Activated CD8-positive, alpha-beta T cell treated with anti-CD3 and anti-CD28 coated beads, Interleukin-2, amount 10 ng/mL, durations not matched to agents 7 days and 5 days (primary cell): Measurements from ENCODE around the gene PPP6R3. TPM values are rescaled to one million over a fixed set of nuclear protein-coding genes. Genes with fewer than 3 reads are reported as not detected.

Experiments used
- ATAC-seq: fragments of 150-1000 bp; cut with Tn5 transposase; one replicate; pipeline ENCODE4 v1.10.0; 2021; ENCODE audit warnings: moderate library complexity
- CTCF ChIA-PET: fragments of 350-600 bp; sonication (Branson Sonifier 250); formaldehyde crosslinking; loops from one replicate; lab custom pipeline; 2021; ENCODE audit warnings: antibody characterized with exemption; lab: Charles Lee
- POLR2A ChIA-PET: fragments of 350-600 bp; sonication (Branson Sonifier 250); formaldehyde crosslinking; loops from one replicate; lab custom pipeline; 2021; ENCODE audit warnings: antibody characterized with exemption; lab: Charles Lee
- DNase-seq: peaks from one replicate; pipeline ENCODE4 v3.0.0-alpha.2; 2020
- H3K27ac Mint-ChIP-seq: one replicate; pipeline ENCODE4 v1.8.0; 2021; ENCODE audit warnings: mild to moderate bottlenecking, mixed read lengths
- H3K27me3 Mint-ChIP-seq: one replicate; pipeline ENCODE4 v1.8.0; 2021; ENCODE audit warnings: low read depth, mixed read lengths
- H3K36me3 Mint-ChIP-seq: one replicate; pipeline ENCODE4 v1.8.0; 2021; ENCODE audit warnings: low read depth, mixed read lengths
- H3K4me1 Mint-ChIP-seq: one replicate; pipeline ENCODE4 v1.8.0; 2021; ENCODE audit warnings: low read depth, mixed read lengths
- H3K4me3 Mint-ChIP-seq: one replicate; pipeline ENCODE4 v1.8.0; 2021; ENCODE audit warnings: mild to moderate bottlenecking, mixed read lengths
- H3K9me3 Mint-ChIP-seq: one replicate; pipeline ENCODE4 v1.8.0; 2022; ENCODE audit warnings: mixed read lengths; ENCODE audit not compliant: insufficient read depth
- total RNA-seq, 2 experiments: library from RNA; stranded (reverse); gene quantifications; one replicate each; pipeline ENCODE4 v1.2.3, GENCODE V29; 2021

The PPP6R3 gene
- total RNA-seq, 2 experiments from 2014 or later: 114 to 120 TPM

DNA sequence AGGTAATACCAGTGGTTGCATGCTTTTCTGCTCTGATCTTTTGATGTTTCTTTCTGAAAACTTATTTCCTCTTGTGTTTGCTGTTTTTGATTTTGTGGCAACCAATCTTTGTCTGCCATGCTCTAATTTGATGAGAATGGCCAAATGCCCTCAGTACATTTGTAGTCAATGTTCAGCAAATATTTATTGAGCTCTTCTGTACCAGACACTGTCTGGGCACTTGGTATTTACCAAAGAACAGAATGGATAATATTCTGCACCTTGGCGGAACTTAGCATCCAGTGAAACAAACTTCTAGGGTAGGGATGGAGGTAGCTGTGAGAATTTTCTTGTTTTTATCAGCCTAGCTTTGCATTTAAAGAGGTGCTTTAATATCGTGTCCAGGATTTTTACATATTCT lies 19.6 kb downstream of the PPP6R3 start:
- peaks cover under 1% of the 10 kb centered on the region for H3K9me3 Mint-ChIP-seq
- DNase-seq (no peak), ATAC-seq (no peak)
- H3K27me3 Mint-ChIP-seq: no peaks in the 10 kb centered on the region
- peaks cover 54% of the 10 kb centered on the region for H3K36me3 Mint-ChIP-seq
- peaks cover 27% of the 10 kb centered on the region for H3K4me1 Mint-ChIP-seq
- no peak overlapping the region for H3K4me3 Mint-ChIP-seq
- ChIA-PET CTCF (no interaction called here), POLR2A (no interaction called here)
- H3K27ac Mint-ChIP-seq: no peak overlapping the region

DNA sequence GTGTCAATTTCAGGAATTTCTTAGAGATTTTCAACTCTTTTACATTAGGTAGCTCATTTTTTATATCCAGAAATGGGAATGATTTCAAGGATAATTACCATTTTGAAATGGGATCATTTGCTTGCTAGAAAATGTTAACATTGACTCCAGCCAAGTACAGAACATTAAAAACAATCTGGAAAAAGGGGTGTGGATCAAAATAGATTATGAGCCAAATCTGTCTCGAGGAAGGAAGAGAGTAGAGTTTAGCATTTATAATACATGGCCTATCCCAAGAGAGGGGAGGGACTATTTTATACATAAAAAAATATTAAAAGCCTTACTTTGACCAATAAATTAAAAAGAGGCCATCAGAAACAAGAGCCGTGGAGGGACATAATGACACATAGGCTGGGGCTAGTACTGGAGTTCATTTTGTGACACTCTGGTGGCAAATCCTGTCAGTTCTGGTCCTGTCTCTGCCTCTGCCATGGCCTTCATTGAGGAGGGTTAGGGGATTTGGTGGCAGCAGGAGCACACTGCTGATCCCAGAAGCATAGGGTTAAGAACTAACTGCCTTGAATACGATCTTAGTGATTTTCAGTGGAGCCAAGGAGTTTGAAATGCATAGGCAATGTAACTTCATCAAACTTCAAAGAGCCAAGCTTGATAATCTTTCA lies 20.4 kb downstream of the PPP6R3 start:
- ATAC-seq (no peak), DNase-seq (no peak)
- ChIA-PET CTCF (no interaction called here), POLR2A (no interaction called here)
- Mint-ChIP-seq H3K27ac (no peak overlapping the region), H3K36me3 (peaks cover 53% of the 10 kb centered on the region), H3K4me3 (no peak overlapping the region), H3K27me3 (no peaks in the 10 kb centered on the region), H3K4me1 (peaks cover 30% of the 10 kb centered on the region), H3K9me3 (peaks cover 3% of the 10 kb centered on the region)

DNA sequence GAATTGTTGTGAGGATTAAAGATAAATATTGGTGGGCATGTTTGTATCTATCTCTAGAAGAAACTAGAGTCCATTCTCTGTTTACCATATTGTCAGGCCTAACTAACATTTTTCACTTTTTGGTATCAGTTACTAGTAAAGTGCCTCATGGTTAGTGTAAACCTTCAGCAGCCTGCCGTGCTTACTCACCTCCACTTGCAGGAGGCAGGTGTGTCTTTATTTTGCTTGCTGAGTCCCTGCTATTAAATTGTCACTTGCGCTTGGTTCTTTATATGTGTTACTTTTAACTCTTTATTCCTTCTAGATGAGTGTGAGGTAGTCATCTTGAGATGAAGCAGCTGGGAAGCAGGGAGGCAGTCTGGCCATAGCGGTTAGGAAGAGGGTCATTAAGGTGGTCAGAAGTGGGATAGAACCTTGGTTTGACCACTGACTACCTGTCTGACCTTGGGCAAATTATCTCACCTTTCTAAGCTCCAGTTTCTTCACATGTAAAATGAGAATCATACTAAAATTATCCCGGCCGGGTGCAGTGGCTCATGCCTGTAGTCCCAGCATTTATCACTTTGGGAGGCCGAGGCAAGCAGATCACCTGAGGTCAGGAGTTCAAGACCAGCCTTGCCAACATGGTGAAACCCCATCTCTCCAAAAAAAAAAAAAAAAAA lies 21.2 kb downstream of the PPP6R3 start:
- POLR2A ChIA-PET: no interaction called here

DNA sequence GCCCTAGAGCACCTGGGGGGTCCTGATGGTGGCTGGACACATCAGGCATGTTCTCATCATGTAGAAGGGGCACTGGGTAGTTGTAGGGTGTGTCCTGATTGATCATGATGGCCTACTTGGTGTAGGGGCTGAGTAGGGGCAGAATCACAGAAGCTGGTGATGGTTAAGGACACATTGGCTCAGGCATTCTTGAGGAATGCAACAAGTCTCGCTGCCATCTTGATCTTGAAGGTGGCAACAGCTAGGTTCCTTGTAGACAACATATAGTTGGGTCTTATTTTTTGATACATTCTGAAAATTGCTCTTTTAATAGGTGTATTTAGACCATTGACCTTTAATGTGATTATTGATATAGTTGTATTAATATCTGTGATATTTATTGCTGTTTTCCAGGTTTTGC lies 28.1 kb downstream of the PPP6R3 start:
- CTCF ChIA-PET: interaction anchor here (1.3 kb wide), 1 partner anchor 15 kb away, joined by 3 read pairs; no protein-coding TSS in a partner anchor
- H3K4me3 Mint-ChIP-seq: no peak overlapping the region
- H3K4me1 Mint-ChIP-seq: peaks cover 42% of the 10 kb centered on the region
- H3K27me3 Mint-ChIP-seq: no peaks in the 10 kb centered on the region
- POLR2A ChIA-PET: no interaction called here
- peaks cover 3% of the 10 kb centered on the region for H3K9me3 Mint-ChIP-seq
- H3K27ac Mint-ChIP-seq: no peak overlapping the region
- DNase-seq: no peak
- no peak for ATAC-seq
- H3K36me3 Mint-ChIP-seq: peaks cover 38% of the 10 kb centered on the region

More for the DNA sequence above, 21.2 kb downstream of the PPP6R3 start:
- H3K4me3 Mint-ChIP-seq: no peak overlapping the region
- peaks cover 3% of the 10 kb centered on the region for H3K9me3 Mint-ChIP-seq
- no peak for ATAC-seq
- H3K36me3 Mint-ChIP-seq: peaks cover 55% of the 10 kb centered on the region
- peaks cover 36% of the 10 kb centered on the region for H3K4me1 Mint-ChIP-seq
- no peaks in the 10 kb centered on the region for H3K27me3 Mint-ChIP-seq
- CTCF ChIA-PET: no interaction called here
- DNase-seq: no peak
- H3K27ac Mint-ChIP-seq: no peak overlapping the region

DNA sequence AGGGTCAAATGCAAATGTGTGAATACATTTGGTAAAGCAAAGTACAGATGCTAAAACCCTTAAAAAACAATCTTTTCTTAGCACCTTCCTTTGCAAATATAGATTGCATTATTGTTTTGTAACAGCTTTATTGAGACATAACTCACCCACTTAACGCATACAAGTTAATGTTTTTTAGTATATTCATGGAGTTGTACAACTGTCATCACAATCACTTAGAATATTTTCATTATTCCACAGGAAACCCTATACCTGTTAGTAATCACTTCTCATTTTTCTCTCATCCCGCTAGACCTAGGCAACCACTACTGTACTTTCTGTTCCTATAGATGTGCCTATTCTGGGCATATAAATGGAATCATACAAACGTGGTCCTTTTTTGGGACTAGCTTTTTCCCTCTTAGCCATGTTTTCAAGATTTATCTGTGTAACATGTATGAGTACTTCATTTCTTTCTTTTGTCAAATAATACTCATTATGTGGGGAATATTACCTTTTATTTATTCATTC lies 34.7 kb downstream of the PPP6R3 start:
- H3K4me3 Mint-ChIP-seq: no peak overlapping the region
- H3K27ac Mint-ChIP-seq: no peak overlapping the region
- peaks cover 9% of the 10 kb centered on the region for H3K36me3 Mint-ChIP-seq
- no peak for DNase-seq
- H3K4me1 Mint-ChIP-seq: peaks cover 34% of the 10 kb centered on the region
- ChIA-PET POLR2A (no interaction called here), CTCF (interaction anchor here (1.3 kb wide), 1 partner anchor 11 kb away, joined by 3 read pairs; no protein-coding TSS in a partner anchor)
- no peaks in the 10 kb centered on the region for H3K27me3 Mint-ChIP-seq
- H3K9me3 Mint-ChIP-seq: no peaks in the 10 kb centered on the region
- no peak for ATAC-seq

DNA sequence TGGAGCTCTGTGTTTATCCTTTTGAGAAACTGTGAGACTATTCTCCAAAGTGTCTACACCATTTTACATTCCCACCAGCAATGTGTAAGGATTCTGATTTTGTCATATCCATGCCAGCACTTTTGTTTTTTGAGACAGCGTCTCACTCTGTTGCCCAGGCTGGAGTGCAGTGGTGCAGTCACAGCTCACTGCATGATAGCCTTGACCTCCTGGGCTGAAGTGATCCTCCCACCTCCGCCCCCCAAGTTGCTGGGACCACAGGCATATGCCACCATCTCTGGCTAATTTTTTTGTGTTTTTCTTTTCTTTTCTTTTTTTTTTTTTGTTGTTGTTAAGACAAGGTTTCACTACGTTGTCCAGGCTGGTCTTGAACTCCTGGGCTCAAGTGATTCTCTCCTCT lies 35.3 kb downstream of the PPP6R3 start:
- Mint-ChIP-seq H3K27ac (no peak overlapping the region), H3K9me3 (no peaks in the 10 kb centered on the region), H3K4me1 (peaks cover 32% of the 10 kb centered on the region), H3K36me3 (peaks cover 7% of the 10 kb centered on the region), H3K4me3 (no peak overlapping the region), H3K27me3 (no peaks in the 10 kb centered on the region)
- POLR2A ChIA-PET: no interaction called here
- ATAC-seq (no peak), DNase-seq (no peak)
- CTCF ChIA-PET: interaction anchor here (1.3 kb wide), 1 partner anchor 10 kb away, joined by 3 read pairs; no protein-coding TSS in a partner anchor

DNA sequence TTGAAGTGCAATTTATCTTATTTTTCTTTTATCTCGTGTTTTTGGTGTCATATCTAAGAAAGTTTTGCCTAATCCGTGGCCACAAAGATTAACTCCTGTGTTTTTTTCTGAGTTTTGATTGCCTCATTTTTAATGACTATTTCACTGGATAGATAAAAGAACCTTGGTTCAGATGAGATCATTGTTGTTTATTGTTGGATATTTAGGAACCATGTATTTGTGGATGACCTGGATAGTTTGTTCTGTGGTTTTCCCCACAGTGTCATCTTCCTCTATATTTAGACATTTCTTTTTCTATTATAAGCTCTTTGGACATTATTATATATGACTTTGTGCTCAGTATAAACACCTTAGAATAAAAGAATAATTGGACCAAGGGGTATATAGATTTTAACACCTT lies 37.2 kb downstream of the PPP6R3 start:
- ChIA-PET POLR2A (no interaction called here), CTCF (no interaction called here)
- Mint-ChIP-seq H3K27ac (no peak overlapping the region), H3K4me1 (peaks cover 37% of the 10 kb centered on the region), H3K36me3 (peaks cover 4% of the 10 kb centered on the region), H3K9me3 (no peaks in the 10 kb centered on the region), H3K4me3 (no peak overlapping the region), H3K27me3 (no peaks in the 10 kb centered on the region)
- DNase-seq (no peak), ATAC-seq (no peak)

DNA sequence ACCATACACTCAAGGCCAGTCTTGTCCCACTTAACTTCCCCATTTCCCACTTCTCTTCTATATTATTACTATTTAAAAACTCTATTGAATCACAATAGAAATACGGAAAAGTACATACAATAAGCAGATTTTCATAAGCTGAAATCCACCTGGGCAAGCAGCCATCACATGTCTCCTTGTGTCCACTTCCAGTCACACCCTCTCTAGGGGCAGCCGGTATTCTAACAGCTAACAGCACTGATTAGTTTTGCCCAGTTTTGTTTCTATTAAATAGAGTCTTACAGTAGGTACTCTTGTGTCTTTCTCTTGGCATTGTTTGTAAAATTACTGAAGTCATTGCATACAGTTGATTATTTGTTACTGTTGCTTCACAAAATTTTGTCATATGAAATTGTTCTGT lies 37.8 kb downstream of the PPP6R3 start:
- Mint-ChIP-seq H3K4me3 (no peak overlapping the region), H3K4me1 (peaks cover 37% of the 10 kb centered on the region), H3K36me3 (peaks cover 4% of the 10 kb centered on the region), H3K27me3 (no peaks in the 10 kb centered on the region), H3K9me3 (no peaks in the 10 kb centered on the region), H3K27ac (no peak overlapping the region)
- DNase-seq (no peak), ATAC-seq (no peak)
- POLR2A ChIA-PET: no interaction called here
- CTCF ChIA-PET: no interaction called here

DNA sequence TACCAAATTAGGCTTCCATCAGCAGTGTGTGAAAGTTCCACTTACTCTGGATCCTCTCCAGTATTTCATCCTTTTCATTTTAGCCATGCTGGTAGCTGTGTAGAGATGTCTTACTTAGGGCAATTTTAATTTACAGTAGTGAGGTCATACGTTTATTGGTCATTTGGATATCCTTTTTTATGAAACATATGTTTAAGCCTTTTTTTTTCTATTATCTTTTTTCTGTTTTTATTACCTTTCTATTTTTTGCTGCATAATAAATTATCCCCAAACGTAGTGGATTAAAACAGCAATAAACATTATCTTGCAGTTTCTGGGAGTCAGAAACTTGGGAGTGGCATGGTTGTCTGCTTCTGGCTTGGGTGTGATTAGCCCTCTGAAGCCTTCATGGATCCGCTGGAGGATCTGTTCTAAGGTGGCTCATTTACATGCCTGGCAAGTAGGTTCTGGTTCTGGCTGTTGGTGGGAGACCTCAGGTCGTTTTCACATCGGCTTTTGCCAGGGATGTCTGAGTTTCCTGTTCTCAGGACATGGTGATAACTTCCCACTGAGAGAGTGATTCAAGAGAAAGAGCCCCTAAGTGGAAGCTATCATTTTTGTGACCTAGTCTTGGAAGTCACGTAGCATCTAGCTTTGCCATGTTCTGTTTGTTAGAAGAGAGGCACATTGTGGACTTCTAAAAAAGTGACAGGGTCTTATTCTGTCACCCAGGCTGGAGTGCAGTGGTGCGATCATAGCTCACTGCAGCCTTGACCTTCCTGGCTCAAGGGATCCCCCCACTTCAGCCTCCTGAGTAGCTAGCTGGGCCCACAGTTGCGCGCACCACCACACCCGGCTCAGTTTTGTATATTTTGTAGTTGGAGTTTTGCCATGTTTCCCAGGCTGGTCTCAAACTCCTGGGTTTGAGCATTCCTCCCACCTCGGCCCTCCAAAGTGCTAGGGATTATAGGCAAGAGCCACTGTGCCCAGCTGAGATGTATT lies 38.6 kb downstream of the PPP6R3 start:
- no peaks in the 10 kb centered on the region for H3K27me3 Mint-ChIP-seq
- H3K27ac Mint-ChIP-seq: no peak overlapping the region

DNA sequence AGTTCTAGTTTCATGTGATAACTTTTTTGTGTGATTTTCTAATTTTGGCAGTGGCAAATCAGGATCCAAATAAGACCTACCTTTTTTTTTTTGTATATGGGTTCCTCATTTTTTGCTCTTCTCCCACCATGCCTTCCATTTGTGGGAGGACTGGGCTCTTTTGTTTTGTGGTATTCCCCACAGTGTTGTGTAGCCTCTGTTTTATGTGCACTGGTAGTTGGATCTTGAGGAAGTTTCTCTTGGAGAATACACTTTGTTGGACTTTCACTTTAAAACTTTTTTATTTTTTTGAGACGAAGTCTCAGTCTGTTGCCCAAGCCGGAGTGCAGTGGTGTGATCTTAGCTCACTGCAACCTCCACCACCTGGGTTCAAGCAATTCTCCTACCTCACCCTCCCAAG lies 39.7 kb downstream of the PPP6R3 start:
- Mint-ChIP-seq H3K4me3 (no peak overlapping the region), H3K27me3 (no peaks in the 10 kb centered on the region), H3K36me3 (peaks cover 6% of the 10 kb centered on the region), H3K27ac (no peak overlapping the region), H3K4me1 (peaks cover 42% of the 10 kb centered on the region), H3K9me3 (no peaks in the 10 kb centered on the region)
- ChIA-PET CTCF (no interaction called here), POLR2A (no interaction called here)
- ATAC-seq (no peak), DNase-seq (no peak)

More for the DNA sequence above, 38.6 kb downstream of the PPP6R3 start:
- no peak overlapping the region for H3K4me3 Mint-ChIP-seq
- peaks cover 39% of the 10 kb centered on the region for H3K4me1 Mint-ChIP-seq
- H3K9me3 Mint-ChIP-seq: no peaks in the 10 kb centered on the region
- ATAC-seq: no peak
- ChIA-PET POLR2A (no interaction called here), CTCF (no interaction called here)
- peaks cover 4% of the 10 kb centered on the region for H3K36me3 Mint-ChIP-seq
- no peak for DNase-seq

DNA sequence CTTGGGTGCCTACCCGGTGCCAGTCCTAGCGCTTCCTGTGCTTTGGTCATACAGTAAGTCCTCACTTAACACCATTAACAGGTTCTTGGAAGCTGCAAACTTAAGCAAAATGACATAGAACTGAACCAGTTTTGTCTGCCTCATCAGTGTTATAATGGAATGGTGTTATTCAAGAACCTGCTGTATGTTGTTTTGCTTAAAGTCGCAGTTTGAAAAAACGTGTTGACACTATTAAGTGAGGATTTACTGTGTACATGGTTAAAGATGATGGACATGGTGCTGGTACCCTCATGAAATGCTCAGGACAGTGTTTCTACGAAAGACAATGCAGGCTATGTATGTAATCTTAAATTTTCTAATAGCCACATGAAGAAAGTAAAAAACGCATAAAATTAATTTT lies 41.3 kb downstream of the PPP6R3 start:
- DNase-seq: no peak
- no peak for ATAC-seq
- no peaks in the 10 kb centered on the region for H3K27me3 Mint-ChIP-seq
- no peak overlapping the region for H3K27ac Mint-ChIP-seq
- peaks cover 6% of the 10 kb centered on the region for H3K36me3 Mint-ChIP-seq
- H3K4me3 Mint-ChIP-seq: no peak overlapping the region
- no peaks in the 10 kb centered on the region for H3K9me3 Mint-ChIP-seq
- ChIA-PET POLR2A (no interaction called here), CTCF (no interaction called here)
- peaks cover 34% of the 10 kb centered on the region for H3K4me1 Mint-ChIP-seq
